Testis (tissue), 2 donors: ENCODE data around the gene MYOT.

ENCODE experiments used
- CTCF ChIP-seq, 3 experiments: fragments of 450-650 bp in 2 of 3; fragments of 200-600 bp in 1 of 3; sonication (generic) in 1 of 3; IDR thresholded peaks; one replicate each; pipeline ENCODE4 v1.5.1; 2016 to 2019; ENCODE audit warnings: antibody characterized with exemption in 3 of 3, mild to moderate bottlenecking in 2 of 3, moderate library complexity in 1 of 3
- POLR2A ChIP-seq: fragments of 450-650 bp; IDR thresholded peaks from one replicate; pipeline ENCODE4 v1.6.1; 2017; ENCODE audit warnings: antibody characterized with exemption, mild to moderate bottlenecking, moderate library complexity

GRCh38 chr5:137828180-137828579 lies 39.5 kb upstream of the MYOT start:
- TF ChIP-seq POLR2A (no peak), CTCF (IDR thresholded peaks at IDR 0.05) (no peak)
